Body of pancreas (tissue), 4 donors: ENCODE results near the gene RFT1.

Experiments used
- POLR2A ChIP-seq, 3 donors: fragments of 450-650 bp; IDR thresholded peaks; one replicate each; pipeline ENCODE4 v1.6.1; 2016; ENCODE audit warnings: antibody characterized with exemption in 3 of 3, mild to moderate bottlenecking in 2 of 3
- TF ChIP-seq, protein P1 (sequence below), 7 experiments: fragments of 450-650 bp in 4 of 7; fragments of 200-600 bp in 3 of 7; sonication (generic) in 3 of 7; IDR thresholded peaks; one replicate each; pipeline ENCODE4 v1.5.1; 2016 to 2019; ENCODE audit warnings: antibody characterized with exemption in 7 of 7

DNA sequence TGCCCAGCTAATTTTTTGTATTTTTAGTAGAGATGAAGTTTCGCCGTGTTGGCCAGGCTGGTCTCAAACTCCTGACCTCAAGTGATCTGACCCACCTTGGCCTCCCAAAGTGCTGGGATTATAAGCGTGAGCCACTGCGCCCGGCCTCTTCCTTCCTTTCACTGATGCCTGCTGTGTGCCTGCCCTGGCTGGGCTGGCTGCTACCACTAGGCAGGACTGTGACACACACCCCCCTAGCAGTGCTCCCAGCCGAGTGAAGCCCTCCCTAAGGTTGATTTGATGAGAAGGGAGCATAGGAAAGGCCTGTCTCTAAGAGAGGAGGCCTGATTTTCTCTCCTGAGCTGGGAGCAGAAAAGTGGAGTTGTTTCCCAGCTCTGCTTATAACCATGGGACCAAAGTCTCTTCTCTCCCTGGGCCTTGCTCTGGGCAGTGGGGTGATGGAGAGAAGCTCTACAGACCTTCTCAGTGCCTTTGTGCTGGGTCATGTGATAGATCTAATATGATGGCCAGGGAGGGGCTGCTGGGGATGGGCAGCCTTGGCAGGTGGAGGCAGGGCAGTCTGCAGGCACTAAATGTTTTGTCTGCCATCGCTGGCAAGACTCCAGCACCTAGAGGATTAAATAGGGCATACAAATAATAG lies 64.3 kb downstream of the RFT1 start:
- TF ChIP-seq, protein P1, sequence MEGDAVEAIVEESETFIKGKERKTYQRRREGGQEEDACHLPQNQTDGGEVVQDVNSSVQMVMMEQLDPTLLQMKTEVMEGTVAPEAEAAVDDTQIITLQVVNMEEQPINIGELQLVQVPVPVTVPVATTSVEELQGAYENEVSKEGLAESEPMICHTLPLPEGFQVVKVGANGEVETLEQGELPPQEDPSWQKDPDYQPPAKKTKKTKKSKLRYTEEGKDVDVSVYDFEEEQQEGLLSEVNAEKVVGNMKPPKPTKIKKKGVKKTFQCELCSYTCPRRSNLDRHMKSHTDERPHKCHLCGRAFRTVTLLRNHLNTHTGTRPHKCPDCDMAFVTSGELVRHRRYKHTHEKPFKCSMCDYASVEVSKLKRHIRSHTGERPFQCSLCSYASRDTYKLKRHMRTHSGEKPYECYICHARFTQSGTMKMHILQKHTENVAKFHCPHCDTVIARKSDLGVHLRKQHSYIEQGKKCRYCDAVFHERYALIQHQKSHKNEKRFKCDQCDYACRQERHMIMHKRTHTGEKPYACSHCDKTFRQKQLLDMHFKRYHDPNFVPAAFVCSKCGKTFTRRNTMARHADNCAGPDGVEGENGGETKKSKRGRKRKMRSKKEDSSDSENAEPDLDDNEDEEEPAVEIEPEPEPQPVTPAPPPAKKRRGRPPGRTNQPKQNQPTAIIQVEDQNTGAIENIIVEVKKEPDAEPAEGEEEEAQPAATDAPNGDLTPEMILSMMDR (IDR thresholded peaks at IDR 0.05), result no peak
- no peak for TF ChIP-seq POLR2A (IDR thresholded peaks at IDR 0.05)
